K562 (cell line): Measurements from ENCODE around the gene CFDP1. TPM values are rescaled to one million over a fixed set of nuclear protein-coding genes. Genes with fewer than 3 reads are reported as not detected.
A peak's percentile ranks its signal among the peaks of the same experiment; 100 is the strongest.

ENCODE experiments used
- BRCA1 ChIP-seq, 2 experiments: fragments of 450-650 bp in 1 of 2; sonication (generic) in 1 of 2; formaldehyde crosslinking in 1 of 2; IDR thresholded peaks; 2 replicates each; pipeline versions ENCODE4 v1.5.0 to v1.6.1; 2017 to 2020; ENCODE audit warnings: mild to moderate bottlenecking in 1 of 2, missing genetic modification reagents in 1 of 2
- ETV5 ChIP-seq: sonication (generic); formaldehyde crosslinking; IDR thresholded peaks from 2 replicates; pipeline ENCODE4 v1.4.0; 2020; ENCODE audit warnings: low read depth, mild to moderate bottlenecking, missing genetic modification reagents
- GABPA ChIP-seq: fragments of 200-800 bp; sonication (Bioruptor generic); conservative IDR thresholded peaks from 2 replicates; pipeline ENCODE4 v1.6.1; 2016; ENCODE audit warnings: low read depth, missing genetic modification characterization, missing compliant biosample characterization
- HDAC8 ChIP-seq: fragments of 450-650 bp; IDR thresholded peaks from 2 replicates; pipeline ENCODE4 v1.6.1; 2016; ENCODE audit warnings: mild to moderate bottlenecking, missing genetic modification characterization, moderate library complexity, missing compliant biosample characterization
- HNRNPLL ChIP-seq: fragments of 200-400 bp; formaldehyde crosslinking; IDR thresholded peaks from 2 replicates; pipeline ENCODE4 v1.6.1; 2017; ENCODE audit warnings: low read length, low read depth, mild to moderate bottlenecking; ENCODE audit not compliant: poor library complexity, severe bottlenecking
- KDM5B ChIP-seq: fragments of 200-600 bp; sonication (generic); IDR thresholded peaks from 2 replicates; pipeline ENCODE4 v1.6.1; 2012; ENCODE audit warnings: low read depth, mild to moderate bottlenecking, moderate library complexity, low read length, control low read depth, inconsistent platforms; ENCODE audit not compliant: insufficient replicate concordance
- KLF6 ChIP-seq: fragments of 250-450 bp; sonication (Bioruptor Pico); IDR thresholded peaks from 2 replicates; pipeline ENCODE4 v1.4.0; 2020; ENCODE audit warnings: mild to moderate bottlenecking, moderate library complexity, borderline replicate concordance
- LARP7 ChIP-seq: fragments of 450-650 bp; IDR thresholded peaks from 2 replicates; pipeline ENCODE4 v1.6.1; 2016
- MCM7 ChIP-seq, 2 experiments: fragments of 450-650 bp; IDR thresholded peaks; 2 replicates each; pipeline ENCODE4 v1.6.1; 2016 to 2018
- POLR2A ChIP-seq: fragments of 450-650 bp; conservative IDR thresholded peaks from 2 replicates; pipeline ENCODE4 v1.6.1; 2016
- RCOR1 ChIP-seq, 2 experiments: IDR thresholded peaks; 2 replicates each; pipeline ENCODE4 v1.6.1; 2012; ENCODE audit warnings: low read depth in 2 of 2, low read length in 2 of 2, borderline replicate concordance in 1 of 2, improper control_type of control experiment in 1 of 2
- RFX1 ChIP-seq: fragments of 450-650 bp; IDR thresholded peaks from 2 replicates; pipeline ENCODE4 v1.6.1; 2016; ENCODE audit warnings: mild to moderate bottlenecking, moderate library complexity
- RUNX1 ChIP-seq: sonication (generic); IDR thresholded peaks from 2 replicates; pipeline ENCODE4 v1.6.1; 2016; ENCODE audit warnings: antibody characterized with exemption, low read depth
- SAP30 ChIP-seq: fragments of 200-600 bp; sonication (generic); IDR thresholded peaks from 2 replicates; pipeline ENCODE4 v1.6.1; 2012; ENCODE audit warnings: borderline replicate concordance, low read depth, mild to moderate bottlenecking, moderate library complexity, low read length, control low read depth, inconsistent platforms; ENCODE audit not compliant: insufficient read depth, poor library complexity, severe bottlenecking
- SMARCA4 ChIP-seq: fragments of 450-650 bp; IDR thresholded peaks from 2 replicates; pipeline ENCODE4 v1.6.1; 2016
- SP1 ChIP-seq: sonication (generic); formaldehyde crosslinking; IDR thresholded peaks from 2 replicates; pipeline ENCODE4 v1.8.1; 2022; ENCODE audit warnings: mild to moderate bottlenecking, missing genetic modification reagents
- TCFL5 ChIP-seq: fragments of 250-450 bp; sonication (Bioruptor Pico); conservative IDR thresholded peaks from 2 replicates; pipeline ENCODE4 v1.6.1; 2021; ENCODE audit warnings: mild to moderate bottlenecking, moderate library complexity, matching md5 sums
- ZNF124 ChIP-seq: sonication (generic); formaldehyde crosslinking; IDR thresholded peaks from 2 replicates; pipeline ENCODE4 v1.8.1; 2022; ENCODE audit warnings: missing genetic modification reagents
- ZNF3 ChIP-seq: fragments of 250-450 bp; sonication (Bioruptor Pico); IDR thresholded peaks from 2 replicates; pipeline ENCODE4 v1.5.0; 2021; ENCODE audit warnings: mild to moderate bottlenecking, moderate library complexity
- ZNF780A ChIP-seq: fragments of 250-450 bp; sonication (Bioruptor Pico); IDR thresholded peaks from 2 replicates; pipeline ENCODE4 v1.5.0; 2021; ENCODE audit warnings: mild to moderate bottlenecking
- polyA plus RNA-seq, 8 experiments: library from polyadenylated mRNA; depleted of rRNA in 4 of 8; stranded (reverse) in 5 of 8; unstranded in 3 of 8; fragments of >200 nt; fragmentation: Nextera tagmentation in 2 of 8; fragmentation: Illumina TruSeq in 1 of 8; extraction: Ambion mirVana in 2 of 8; extraction: Trizol in 1 of 8; gene quantifications; 2 replicates each; pipeline versions ENCODE4 v1.2.1 to v1.2.3, GENCODE V29; 2011 to 2014; ENCODE audit warnings: inconsistent platforms in 1 of 8, missing spikeins in 1 of 8
- total RNA-seq, 7 experiments: library from RNA; depleted of rRNA in 6 of 7; stranded (reverse); fragments of >200 nt in 6 of 7; fragmentation: Illumina TruSeq in 2 of 7; extraction: Trizol in 2 of 7; gene quantifications; 2 replicates each; pipeline versions ENCODE4 v1.2.1 to v1.2.3, GENCODE V29; 2011 to 2021; ENCODE audit warnings: low replicate concordance in 1 of 7
- TF ChIP-seq, protein P1 (sequence below): fragments of 250-450 bp; sonication (Bioruptor Pico); IDR thresholded peaks from 2 replicates; pipeline ENCODE4 v1.6.1; 2021; ENCODE audit warnings: mild to moderate bottlenecking
- TF ChIP-seq, protein P2 (sequence below): sonication (generic); formaldehyde crosslinking; IDR thresholded peaks from 2 replicates; pipeline ENCODE4 v1.8.0; 2022; ENCODE audit warnings: missing genetic modification reagents, mild to moderate bottlenecking, borderline replicate concordance
- TF ChIP-seq, protein P3 (sequence below): fragments of 450-650 bp; IDR thresholded peaks from 2 replicates; pipeline ENCODE4 v1.7.1; 2018; ENCODE audit warnings: mild to moderate bottlenecking, low read depth; ENCODE audit not compliant: partially characterized antibody

CFDP1 gene
- total and polyA plus RNA-seq, 9 of the 15 experiments (the other 6 are each of a cell fraction or from before 2014, with no cell fraction given): 31.5 to 78.4 (median 61.7) TPM

DNA sequence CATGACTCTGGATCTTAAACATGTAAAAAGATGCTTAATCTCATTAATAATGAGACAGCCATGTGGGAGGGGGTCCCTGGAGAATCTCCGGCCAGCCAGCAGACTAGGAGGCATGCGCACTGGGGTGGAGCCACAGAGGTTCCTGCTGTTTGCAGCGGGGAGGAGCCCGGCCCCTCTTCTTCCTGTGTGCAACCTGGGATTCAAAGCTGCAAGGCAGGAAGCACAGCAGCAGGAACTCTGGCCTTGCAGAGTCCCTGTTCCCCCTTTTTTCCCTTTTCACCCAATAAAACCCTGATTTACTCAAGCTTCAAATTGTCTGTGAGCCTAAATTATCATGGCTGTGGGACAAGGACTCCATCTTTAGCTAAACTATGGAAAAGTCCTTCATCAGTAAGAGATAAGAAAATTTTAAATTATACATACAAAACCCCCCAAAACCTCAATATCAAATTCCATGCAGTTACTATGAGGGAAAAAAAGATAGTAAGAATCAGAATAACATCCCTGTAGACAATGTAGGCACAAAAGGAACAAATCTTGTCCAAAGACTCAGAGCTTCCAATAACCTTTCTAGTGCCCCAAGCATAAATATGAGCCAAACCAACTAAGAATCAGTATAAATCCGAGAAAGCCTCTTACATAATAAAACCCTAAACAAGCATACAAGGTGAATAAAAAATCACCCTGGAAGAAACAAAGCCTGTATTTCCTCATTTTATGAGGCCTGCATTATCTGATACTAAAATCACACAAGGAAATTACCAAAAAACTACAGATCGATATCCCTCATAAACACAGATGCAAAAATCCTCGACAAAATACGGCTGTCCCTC, 12.1 kb downstream of the CFDP1 start (continued):
- TF ChIP-seq RUNX1 (no peak), RCOR1 (IDR thresholded peaks at IDR 0.05; ENCODE audit: borderline replicate concordance in 1 of 2, low read depth in 2 of 2, low read length in 2 of 2) (no peak), KLF6 (CRISPR knock-in tag) (no peak), KDM5B (peak; percentile 46), GABPA (tag) (peak; percentile 85), HDAC8 (tag) (no peak), MCM7 (IDR thresholded peaks at IDR 0.05) (no peak), ZNF780A (CRISPR knock-in tag) (no peak), HNRNPLL (no peak), ZNF3 (CRISPR knock-in tag) (no peak), BRCA1 (IDR thresholded peaks at IDR 0.05) (no peak), BRCA1 (CRISPR knock-in tag; IDR thresholded peaks at IDR 0.05) (no peak), LARP7 (no peak), RFX1 (no peak), ZNF124 (CRISPR knock-in tag) (no peak), SP1 (CRISPR knock-in tag) (no peak), SMARCA4 (no peak), SAP30 (no peak), POLR2A (0 out of 2 replicates have a peak, but pooled peaks have one; percentile 37), TCFL5 (CRISPR knock-in tag) (no peak), ETV5 (CRISPR knock-in tag) (no peak)
- TF ChIP-seq, protein P1, sequence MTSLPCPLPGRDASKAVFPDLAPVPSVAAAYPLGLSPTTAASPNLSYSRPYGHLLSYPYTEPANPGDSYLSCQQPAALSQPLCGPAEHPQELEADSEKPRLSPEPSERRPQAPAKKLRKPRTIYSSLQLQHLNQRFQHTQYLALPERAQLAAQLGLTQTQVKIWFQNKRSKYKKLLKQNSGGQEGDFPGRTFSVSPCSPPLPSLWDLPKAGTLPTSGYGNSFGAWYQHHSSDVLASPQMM: no peak
- TF ChIP-seq, protein P2, sequence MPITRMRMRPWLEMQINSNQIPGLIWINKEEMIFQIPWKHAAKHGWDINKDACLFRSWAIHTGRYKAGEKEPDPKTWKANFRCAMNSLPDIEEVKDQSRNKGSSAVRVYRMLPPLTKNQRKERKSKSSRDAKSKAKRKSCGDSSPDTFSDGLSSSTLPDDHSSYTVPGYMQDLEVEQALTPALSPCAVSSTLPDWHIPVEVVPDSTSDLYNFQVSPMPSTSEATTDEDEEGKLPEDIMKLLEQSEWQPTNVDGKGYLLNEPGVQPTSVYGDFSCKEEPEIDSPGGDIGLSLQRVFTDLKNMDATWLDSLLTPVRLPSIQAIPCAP (CRISPR knock-in tag): no peak
- TF ChIP-seq, protein P3, sequence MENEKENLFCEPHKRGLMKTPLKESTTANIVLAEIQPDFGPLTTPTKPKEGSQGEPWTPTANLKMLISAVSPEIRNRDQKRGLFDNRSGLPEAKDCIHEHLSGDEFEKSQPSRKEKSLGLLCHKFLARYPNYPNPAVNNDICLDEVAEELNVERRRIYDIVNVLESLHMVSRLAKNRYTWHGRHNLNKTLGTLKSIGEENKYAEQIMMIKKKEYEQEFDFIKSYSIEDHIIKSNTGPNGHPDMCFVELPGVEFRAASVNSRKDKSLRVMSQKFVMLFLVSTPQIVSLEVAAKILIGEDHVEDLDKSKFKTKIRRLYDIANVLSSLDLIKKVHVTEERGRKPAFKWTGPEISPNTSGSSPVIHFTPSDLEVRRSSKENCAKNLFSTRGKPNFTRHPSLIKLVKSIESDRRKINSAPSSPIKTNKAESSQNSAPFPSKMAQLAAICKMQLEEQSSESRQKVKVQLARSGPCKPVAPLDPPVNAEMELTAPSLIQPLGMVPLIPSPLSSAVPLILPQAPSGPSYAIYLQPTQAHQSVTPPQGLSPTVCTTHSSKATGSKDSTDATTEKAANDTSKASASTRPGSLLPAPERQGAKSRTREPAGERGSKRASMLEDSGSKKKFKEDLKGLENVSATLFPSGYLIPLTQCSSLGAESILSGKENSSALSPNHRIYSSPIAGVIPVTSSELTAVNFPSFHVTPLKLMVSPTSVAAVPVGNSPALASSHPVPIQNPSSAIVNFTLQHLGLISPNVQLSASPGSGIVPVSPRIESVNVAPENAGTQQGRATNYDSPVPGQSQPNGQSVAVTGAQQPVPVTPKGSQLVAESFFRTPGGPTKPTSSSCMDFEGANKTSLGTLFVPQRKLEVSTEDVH: no peak
